CD4-positive, CD25-positive, alpha-beta regulatory T cell (primary cell): Measurements from ENCODE around the gene THAP4. TPM values are rescaled to one million over a fixed set of nuclear protein-coding genes. Genes with fewer than 3 reads are reported as not detected.
"Not testable (repeated sequence)": the region's sequence is repeated elsewhere in the genome, so short reads cannot be mapped to it uniquely, and the experiment has no call there.

Experiments used
- ATAC-seq, 2 donors: fragments of 150-1000 bp; cut with Tn5 transposase; one replicate each; pipeline ENCODE4 v1.10.0; 2021; ENCODE audit warnings: low read depth in 2 of 2, moderate number of reproducible peaks in 2 of 2, moderate library complexity in 1 of 2
- DNase-seq, 3 donors: peaks; one replicate each; pipeline versions ENCODE4 v3.0.0 to v3.0.0-alpha.2; 2012 to 2022; ENCODE audit warnings: mixed read lengths in 1 of 3
- H3K27ac ChIP-seq: one replicate; pipeline ENCODE4 v1.7.0; 2013; ENCODE audit warnings: mild to moderate bottlenecking, low read length; ENCODE audit not compliant: insufficient read depth, poor library complexity, severe bottlenecking
- H3K27me3 ChIP-seq: one replicate; pipeline ENCODE4 v1.7.0; 2013; ENCODE audit warnings: low read length; ENCODE audit not compliant: control insufficient read depth, insufficient read depth
- H3K36me3 ChIP-seq: one replicate; pipeline ENCODE4 v1.7.0; 2013; ENCODE audit warnings: mild to moderate bottlenecking, low read length, moderate library complexity; ENCODE audit not compliant: control insufficient read depth, insufficient read depth
- H3K4me1 ChIP-seq: 2 replicates; pipeline ENCODE4 v1.7.0; 2013; ENCODE audit warnings: mild to moderate bottlenecking, low read length; ENCODE audit not compliant: insufficient read depth, control insufficient read depth, poor library complexity, severe bottlenecking
- H3K4me3 ChIP-seq: one replicate; pipeline ENCODE4 v1.7.0; 2013; ENCODE audit warnings: low read depth, mild to moderate bottlenecking, low read length, moderate library complexity
- H3K9me3 ChIP-seq, 2 experiments: 1 replicate in 1 of 2; 2 replicates in 1 of 2; pipeline ENCODE4 v1.7.0; 2013; ENCODE audit warnings: low read length in 2 of 2, mild to moderate bottlenecking in 1 of 2, moderate library complexity in 1 of 2; ENCODE audit not compliant: control insufficient read depth in 2 of 2
- H3K27ac Mint-ChIP-seq, 3 donors: one replicate each; pipeline ENCODE4 v1.8.0; 2020 to 2022; ENCODE audit warnings: mild to moderate bottlenecking in 3 of 3, mixed read lengths in 3 of 3, moderate library complexity in 2 of 3
- H3K27me3 Mint-ChIP-seq: one replicate; pipeline ENCODE4 v1.8.0; 2022; ENCODE audit warnings: mild to moderate bottlenecking, mixed read lengths
- H3K36me3 Mint-ChIP-seq: one replicate; pipeline ENCODE4 v1.8.0; 2020; ENCODE audit warnings: mixed read lengths
- H3K4me1 Mint-ChIP-seq, 4 donors: one replicate each; pipeline ENCODE4 v1.8.0; 2020 to 2022; ENCODE audit warnings: mixed read lengths in 4 of 4, mild to moderate bottlenecking in 1 of 4
- H3K4me3 Mint-ChIP-seq, 4 donors: one replicate each; pipeline ENCODE4 v1.8.0; 2020 to 2022; ENCODE audit warnings: mild to moderate bottlenecking in 4 of 4, mixed read lengths in 4 of 4, moderate library complexity in 3 of 4
- H3K9me3 Mint-ChIP-seq, 7 donors: one replicate each; pipeline ENCODE4 v1.8.0; 2020 to 2022; ENCODE audit warnings: mixed read lengths in 7 of 7, mild to moderate bottlenecking in 3 of 7, moderate library complexity in 2 of 7
- polyA plus RNA-seq, 4 donors: library from polyadenylated mRNA; unstranded; fragments of 300-500 nt; fragmentation: Illumina TruSeq; gene quantifications; one replicate each; pipeline ENCODE4 v1.2.3, GENCODE V29; 2021
- total RNA-seq: library from RNA; stranded (reverse); gene quantifications from one replicate; pipeline ENCODE4 v1.2.3, GENCODE V29; 2022

The THAP4 gene
- total and polyA plus RNA-seq, 5 donors from 2014 or later, result 37.5 to 47.8 (median 40.0) TPM

DNA sequence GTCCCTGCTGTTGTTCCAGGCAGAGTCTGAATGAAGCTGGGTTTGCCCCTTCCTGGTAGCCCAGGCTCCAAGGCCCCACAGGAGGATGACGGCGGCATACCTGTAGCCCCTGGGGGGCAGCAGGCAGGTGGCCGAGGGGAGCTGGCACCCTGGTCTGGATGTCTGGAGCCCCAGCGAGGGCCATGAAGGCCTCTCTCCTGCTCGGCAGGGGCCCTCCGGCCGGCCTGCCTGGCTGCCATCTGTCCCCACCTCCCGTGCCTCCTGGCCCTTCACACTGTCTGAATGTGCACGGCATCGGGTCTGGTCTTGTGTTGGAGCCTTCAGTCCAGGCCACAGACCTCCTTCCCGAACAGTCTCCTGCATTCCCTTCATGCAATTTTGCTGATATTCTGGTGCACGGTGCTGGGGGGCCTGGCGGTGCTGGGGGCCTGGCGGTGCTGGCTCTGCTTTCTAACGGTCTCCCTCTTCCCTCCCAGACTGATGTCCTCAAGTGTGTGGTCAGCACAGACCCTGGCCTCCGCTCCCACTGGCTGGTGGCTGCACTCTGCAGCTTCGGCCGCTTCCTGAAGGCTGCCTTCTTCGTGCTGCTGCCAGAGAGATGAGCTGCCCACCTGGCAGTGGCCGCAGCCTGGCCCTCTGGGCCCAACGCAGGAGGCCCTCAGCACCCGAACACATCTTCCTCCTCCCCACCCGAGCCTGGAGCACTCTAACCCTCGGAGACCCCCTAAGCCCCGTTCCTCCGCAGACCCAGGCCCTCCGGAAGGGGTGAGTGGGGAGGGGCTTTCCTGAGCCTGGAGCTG is 64.9 kb downstream of the THAP4 start:
- Histone ChIP-seq H3K4me3 (no peak overlapping the region), H3K27ac (no peak overlapping the region), H3K36me3 (peaks cover 4% of the 10 kb centered on the region), H3K4me1 (no peaks in the 10 kb centered on the region), H3K27me3 (no peaks in the 10 kb centered on the region), H3K9me3 (no peaks in the 10 kb centered on the region)
- Mint-ChIP-seq H3K4me3 (no peak overlapping the region), H3K9me3 (no peaks in the 10 kb centered on the region), H3K4me1 (no peaks in the 10 kb centered on the region), H3K36me3 (peaks cover 4% of the 10 kb centered on the region), H3K27ac (no peak overlapping the region), H3K27me3 (no peaks in the 10 kb centered on the region)
- no peak for DNase-seq
- ATAC-seq, result no peak

DNA sequence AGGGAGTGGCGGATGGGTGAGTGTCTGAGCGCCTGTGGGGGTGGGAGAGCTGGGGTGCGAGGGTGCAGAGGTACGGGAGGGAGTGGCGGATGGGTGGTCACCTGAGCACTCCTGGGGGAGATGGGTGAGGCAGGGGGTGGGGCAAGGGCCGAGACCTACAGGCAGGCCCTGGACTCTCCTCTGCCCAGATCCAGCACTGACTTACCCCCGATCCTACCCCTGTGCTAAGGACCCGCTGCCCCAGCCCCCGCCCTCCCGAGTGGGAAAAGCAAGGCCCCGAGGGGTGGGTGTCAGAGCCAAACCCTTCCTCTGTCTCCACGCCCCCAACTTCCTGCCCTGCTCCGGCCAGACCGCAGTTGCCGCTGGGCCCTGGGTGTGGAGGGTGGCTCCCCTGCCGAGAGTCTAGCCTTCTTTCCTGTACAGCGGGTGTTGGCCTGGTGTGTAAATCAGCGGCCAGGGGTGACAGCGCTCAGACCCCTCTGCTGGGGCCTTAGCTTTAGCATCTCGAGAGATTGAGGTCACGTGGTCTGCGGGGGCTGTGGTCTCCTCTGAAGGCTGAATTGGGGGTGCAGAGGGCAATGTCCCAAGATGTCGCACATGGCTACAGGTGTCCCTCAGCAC is 65.9 kb downstream of the THAP4 start:
- peaks cover 4% of the 10 kb centered on the region for H3K36me3 ChIP-seq
- no peak overlapping the region for H3K27ac ChIP-seq
- no peaks in the 10 kb centered on the region for H3K4me1 ChIP-seq
- Mint-ChIP-seq H3K4me3 (no peak overlapping the region), H3K27me3 (no peaks in the 10 kb centered on the region), H3K27ac (no peak overlapping the region), H3K9me3 (no peaks in the 10 kb centered on the region), H3K36me3 (peaks cover 4% of the 10 kb centered on the region), H3K4me1 (no peaks in the 10 kb centered on the region)
- no peak overlapping the region for H3K4me3 ChIP-seq
- ATAC-seq (no peak), DNase-seq (no peak)
- H3K27me3 ChIP-seq, result no peaks in the 10 kb centered on the region
- no peaks in the 10 kb centered on the region for H3K9me3 ChIP-seq

DNA sequence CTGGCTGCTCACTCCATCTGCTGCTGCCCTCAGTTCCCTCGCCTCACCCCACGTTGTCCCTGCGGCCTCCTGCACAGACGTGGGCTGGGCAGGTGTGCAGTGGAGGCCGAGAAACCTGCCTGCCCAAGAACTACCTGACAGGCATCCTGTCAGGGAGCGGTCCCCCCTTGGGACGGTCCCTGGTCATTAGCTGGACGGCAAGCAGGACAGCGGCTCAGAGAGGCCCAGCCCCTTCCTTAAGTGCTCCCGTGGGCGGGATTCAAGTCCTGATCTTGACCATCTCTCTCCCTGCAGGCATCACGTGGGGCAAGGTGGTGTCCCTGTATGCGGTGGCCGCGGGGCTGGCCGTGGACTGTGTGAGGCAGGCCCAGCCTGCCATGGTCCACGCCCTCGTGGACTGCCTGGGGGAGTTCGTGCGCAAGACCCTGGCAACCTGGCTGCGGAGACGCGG is 67.1 kb downstream of the THAP4 start:
- Histone ChIP-seq H3K4me1 (no peaks in the 10 kb centered on the region), H3K9me3 (no peaks in the 10 kb centered on the region), H3K27me3 (no peaks in the 10 kb centered on the region), H3K4me3 (no peak overlapping the region), H3K36me3 (peaks cover under 1% of the 10 kb centered on the region), H3K27ac (no peak overlapping the region)
- H3K4me3 Mint-ChIP-seq, result no peak overlapping the region
- H3K9me3 Mint-ChIP-seq, result no peaks in the 10 kb centered on the region
- no peak for DNase-seq
- no peak for ATAC-seq
- H3K4me1 Mint-ChIP-seq, result no peaks in the 10 kb centered on the region
- no peak overlapping the region for H3K27ac Mint-ChIP-seq
- no peaks in the 10 kb centered on the region for H3K27me3 Mint-ChIP-seq
- no peaks in the 10 kb centered on the region for H3K36me3 Mint-ChIP-seq

DNA sequence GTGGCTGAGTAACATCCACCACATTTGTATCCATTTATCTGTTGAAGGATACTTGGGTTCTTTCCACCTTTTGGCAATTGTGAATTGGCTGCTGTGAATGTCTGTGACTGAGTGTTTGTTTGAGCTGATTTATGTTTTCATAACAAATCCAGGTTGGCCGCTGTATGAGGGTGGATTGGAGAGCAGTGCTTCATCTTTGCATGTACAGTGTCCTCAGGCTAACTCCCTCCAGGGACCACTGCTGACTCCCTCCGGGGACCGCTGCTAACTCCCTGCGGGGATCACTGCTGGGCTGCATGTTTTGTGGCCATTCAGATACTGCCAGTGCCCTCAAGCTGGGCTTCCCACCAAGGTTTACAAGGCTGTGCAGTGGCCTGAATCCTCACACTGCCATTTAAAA is 68.2 kb downstream of the THAP4 start:
- H3K27ac Mint-ChIP-seq, result no peak overlapping the region
- H3K27me3 ChIP-seq, result no peaks in the 10 kb centered on the region
- H3K36me3 Mint-ChIP-seq, result no peaks in the 10 kb centered on the region
- no peaks in the 10 kb centered on the region for H3K4me1 ChIP-seq
- H3K27ac ChIP-seq, result no peak overlapping the region
- ATAC-seq, result no peak
- no peaks in the 10 kb centered on the region for H3K9me3 Mint-ChIP-seq
- H3K4me3 Mint-ChIP-seq, result no peak overlapping the region
- no peaks in the 10 kb centered on the region for H3K36me3 ChIP-seq
- H3K4me3 ChIP-seq, result no peak overlapping the region
- DNase-seq, result no peak
- H3K27me3 Mint-ChIP-seq, result no peaks in the 10 kb centered on the region
- no peaks in the 10 kb centered on the region for H3K9me3 ChIP-seq
- H3K4me1 Mint-ChIP-seq, result no peaks in the 10 kb centered on the region

DNA sequence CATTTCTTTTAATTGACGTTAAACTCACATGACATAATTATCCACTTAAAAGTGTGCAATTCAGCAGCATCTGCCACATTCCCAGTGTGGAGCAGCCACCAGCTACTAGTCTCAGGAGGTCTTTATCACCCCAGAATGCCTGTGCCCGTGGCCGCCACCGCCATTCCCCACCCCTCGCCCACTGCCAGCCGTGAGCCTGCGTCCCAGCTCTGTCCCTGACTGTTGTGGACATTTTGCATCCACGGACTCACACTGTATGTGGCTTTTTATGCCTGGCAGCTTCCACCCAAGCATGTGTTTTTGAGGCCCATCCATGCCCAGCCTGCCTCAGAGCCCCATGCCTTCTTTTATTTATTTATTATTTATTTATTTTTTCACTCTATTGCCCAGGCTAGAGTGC is 69.2 kb downstream of the THAP4 start:
- no peaks in the 10 kb centered on the region for H3K4me1 ChIP-seq
- H3K27me3 ChIP-seq, result no peaks in the 10 kb centered on the region
- H3K36me3 Mint-ChIP-seq, result no peaks in the 10 kb centered on the region
- H3K9me3 ChIP-seq, result no peaks in the 10 kb centered on the region
- no peaks in the 10 kb centered on the region for H3K36me3 ChIP-seq
- H3K27me3 Mint-ChIP-seq, result no peaks in the 10 kb centered on the region
- H3K27ac Mint-ChIP-seq, result no peak overlapping the region
- H3K9me3 Mint-ChIP-seq, result no peaks in the 10 kb centered on the region
- H3K4me3 ChIP-seq, result no peak overlapping the region
- ATAC-seq (no peak), DNase-seq (no peak)
- H3K4me3 Mint-ChIP-seq, result no peak overlapping the region
- no peak overlapping the region for H3K27ac ChIP-seq
- no peaks in the 10 kb centered on the region for H3K4me1 Mint-ChIP-seq

DNA sequence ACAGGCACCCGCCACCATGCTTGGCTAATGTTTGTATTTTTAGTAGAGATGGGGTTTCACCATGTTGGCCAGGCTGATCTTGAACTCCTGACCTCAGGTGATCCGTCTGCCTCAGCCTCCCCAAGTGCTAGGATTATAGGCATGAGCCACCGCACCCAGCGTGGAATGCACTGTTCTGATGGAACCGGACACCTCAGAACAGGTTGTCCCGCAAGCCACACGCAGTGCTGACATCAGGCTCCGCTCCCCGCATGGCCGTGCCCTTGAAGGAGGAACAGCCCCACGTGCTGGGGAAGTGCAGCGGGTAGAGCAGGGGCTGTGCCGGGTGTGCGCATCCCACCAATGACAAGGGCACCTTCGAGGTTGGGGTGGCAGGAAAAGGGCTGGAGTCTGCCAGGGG is 69.7 kb downstream of the THAP4 start:
- H3K4me3 ChIP-seq, H3K4me1 ChIP-seq, H3K27ac Mint-ChIP-seq, H3K27me3 ChIP-seq, H3K36me3 ChIP-seq, H3K9me3 ChIP-seq, H3K27me3 Mint-ChIP-seq, H3K36me3 Mint-ChIP-seq, H3K9me3 Mint-ChIP-seq, H3K4me3 Mint-ChIP-seq, ATAC-seq, DNase-seq, H3K4me1 Mint-ChIP-seq, H3K27ac ChIP-seq: not testable (repeated sequence)

DNA sequence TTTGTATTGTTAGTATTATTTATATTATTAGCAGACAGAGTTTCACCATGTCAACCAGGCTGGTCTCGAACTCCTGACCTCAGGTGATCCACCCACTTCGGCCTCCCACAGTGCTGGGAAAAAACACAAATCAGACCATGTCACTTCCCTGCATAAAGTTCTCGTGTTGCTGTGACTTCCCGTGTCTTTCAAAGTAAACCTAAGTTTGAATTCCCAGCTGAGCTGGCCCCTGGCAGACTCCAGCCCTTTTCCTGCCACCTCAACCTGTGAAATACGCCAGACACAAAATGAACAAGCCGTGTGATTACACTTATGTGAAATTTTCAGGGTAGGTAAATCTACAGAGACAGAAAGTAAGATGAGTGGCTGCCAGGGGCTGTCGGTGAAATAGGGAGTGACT is 70.5 kb downstream of the THAP4 start:
- no peaks in the 10 kb centered on the region for H3K27me3 ChIP-seq
- H3K36me3 ChIP-seq, result no peaks in the 10 kb centered on the region
- Mint-ChIP-seq H3K27me3 (no peaks in the 10 kb centered on the region), H3K36me3 (no peaks in the 10 kb centered on the region), H3K9me3 (no peaks in the 10 kb centered on the region), H3K4me1 (no peaks in the 10 kb centered on the region), H3K4me3 (no peak overlapping the region), H3K27ac (no peak overlapping the region)
- H3K9me3 ChIP-seq, result no peaks in the 10 kb centered on the region
- no peak for ATAC-seq
- no peak for DNase-seq
- H3K4me1 ChIP-seq, result no peaks in the 10 kb centered on the region
- H3K4me3 ChIP-seq, result no peak overlapping the region
- no peak overlapping the region for H3K27ac ChIP-seq

DNA sequence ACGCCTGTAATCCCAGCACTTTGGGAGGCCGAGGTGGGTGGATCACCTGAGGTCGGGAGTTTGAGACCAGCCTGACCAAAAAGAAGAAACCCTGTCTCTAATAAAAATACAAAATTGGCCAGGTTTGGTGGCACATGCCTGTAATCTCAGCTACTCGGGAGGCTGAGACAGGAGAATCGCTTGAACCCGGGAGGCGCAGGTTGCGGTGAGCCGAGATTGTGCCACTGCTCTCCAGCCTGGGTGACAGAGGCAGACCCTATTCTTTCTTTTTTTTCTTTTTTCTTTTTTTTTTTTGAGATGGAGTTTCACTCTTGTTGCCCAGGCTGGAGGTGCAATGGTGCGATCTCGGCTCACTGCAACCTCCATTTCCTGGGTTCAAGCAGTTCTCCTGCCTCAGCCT is 70.9 kb downstream of the THAP4 start:
- not testable (repeated sequence) for H3K4me3 ChIP-seq, H3K27ac Mint-ChIP-seq, H3K27me3 Mint-ChIP-seq, H3K9me3 ChIP-seq, ATAC-seq, DNase-seq, H3K27ac ChIP-seq, H3K4me1 ChIP-seq, H3K4me3 Mint-ChIP-seq, H3K27me3 ChIP-seq, H3K4me1 Mint-ChIP-seq, H3K36me3 ChIP-seq, H3K36me3 Mint-ChIP-seq, H3K9me3 Mint-ChIP-seq
